Cardiac fibroblast (primary cell): ENCODE results near the gene DOCK4.

ENCODE experiments used
- DNase-seq, 2 donors: peaks; one replicate each; pipeline versions ENCODE4 v3.0.0 to v3.0.0-alpha.2; 2010; ENCODE audit warnings: low read depth in 2 of 2
- H3K4me3 ChIP-seq, 2 donors: replicated peaks in 1 of 2; 1 replicate in 1 of 2; 2 replicates in 1 of 2; pipeline ENCODE4 v1.5.1; 2011; ENCODE audit warnings: low read depth in 2 of 2, low read length in 2 of 2, mild to moderate bottlenecking in 2 of 2, moderate library complexity in 1 of 2
- CTCF ChIP-seq: IDR thresholded peaks from one replicate; pipeline ENCODE4 v1.5.1; 2011; ENCODE audit warnings: low read depth, mild to moderate bottlenecking, low read length, inconsistent platforms

Gene DOCK4

GRCh38 chr7:112185005-112185834, 21.0 kb downstream of the DOCK4 start:
- DNase-seq, result peak in 1 of 2 donors; percentile 29
- H3K4me3 ChIP-seq, result no peak overlapping the region
- TF ChIP-seq CTCF, result no peak

GRCh38 chr7:112184455-112184854, 21.7 kb downstream of the DOCK4 start:
- H3K4me3 ChIP-seq, result no peak overlapping the region
- no peak for DNase-seq
- TF ChIP-seq CTCF, result no peak

GRCh38 chr7:112183266-112183665, 22.9 kb downstream of the DOCK4 start:
- DNase-seq, result no peak
- no peak overlapping the region for H3K4me3 ChIP-seq
- TF ChIP-seq CTCF, result no peak

DNA sequence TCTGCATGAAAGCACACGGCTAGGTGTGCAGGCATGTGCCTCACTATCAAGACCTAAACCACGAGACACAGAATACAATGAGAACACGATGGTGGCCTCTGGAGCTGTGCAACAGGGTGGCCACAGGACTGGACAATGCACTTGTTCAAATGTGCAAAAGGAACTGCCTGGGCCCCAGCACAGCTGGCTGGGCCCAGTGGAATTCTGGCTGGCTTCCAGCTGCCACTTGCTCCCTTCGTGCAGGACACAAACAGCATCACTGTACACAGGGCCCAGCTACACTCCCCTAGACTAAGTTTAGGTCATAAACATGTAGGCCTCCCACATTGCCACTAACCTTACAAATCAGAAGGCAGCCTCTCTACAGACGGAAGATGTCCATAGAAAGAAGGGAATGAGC, 23.4 kb downstream of the DOCK4 start:
- H3K4me3 ChIP-seq, result no peak overlapping the region
- no peak for TF ChIP-seq CTCF
- DNase-seq, result no peak

DNA sequence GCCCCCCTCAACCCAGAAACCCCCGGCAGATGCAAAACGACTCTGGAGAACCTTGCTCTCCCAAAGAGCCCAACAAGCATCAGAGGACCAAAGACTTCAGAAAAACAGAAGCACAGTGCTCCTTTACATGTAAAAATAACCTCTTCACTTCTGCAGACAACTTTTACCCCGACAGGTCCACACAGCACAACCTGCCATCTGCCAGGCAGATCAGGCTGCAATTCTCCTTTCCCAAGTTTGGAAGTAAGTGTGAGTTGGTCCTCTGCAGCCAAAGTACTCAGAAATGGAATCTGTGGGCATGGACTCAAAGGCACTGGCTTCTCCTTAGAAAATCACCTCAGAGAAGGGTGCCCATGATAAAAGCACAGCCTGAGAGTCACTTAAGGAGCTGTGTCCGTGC, 26.0 kb downstream of the DOCK4 start:
- DNase-seq, result no peak

DNA sequence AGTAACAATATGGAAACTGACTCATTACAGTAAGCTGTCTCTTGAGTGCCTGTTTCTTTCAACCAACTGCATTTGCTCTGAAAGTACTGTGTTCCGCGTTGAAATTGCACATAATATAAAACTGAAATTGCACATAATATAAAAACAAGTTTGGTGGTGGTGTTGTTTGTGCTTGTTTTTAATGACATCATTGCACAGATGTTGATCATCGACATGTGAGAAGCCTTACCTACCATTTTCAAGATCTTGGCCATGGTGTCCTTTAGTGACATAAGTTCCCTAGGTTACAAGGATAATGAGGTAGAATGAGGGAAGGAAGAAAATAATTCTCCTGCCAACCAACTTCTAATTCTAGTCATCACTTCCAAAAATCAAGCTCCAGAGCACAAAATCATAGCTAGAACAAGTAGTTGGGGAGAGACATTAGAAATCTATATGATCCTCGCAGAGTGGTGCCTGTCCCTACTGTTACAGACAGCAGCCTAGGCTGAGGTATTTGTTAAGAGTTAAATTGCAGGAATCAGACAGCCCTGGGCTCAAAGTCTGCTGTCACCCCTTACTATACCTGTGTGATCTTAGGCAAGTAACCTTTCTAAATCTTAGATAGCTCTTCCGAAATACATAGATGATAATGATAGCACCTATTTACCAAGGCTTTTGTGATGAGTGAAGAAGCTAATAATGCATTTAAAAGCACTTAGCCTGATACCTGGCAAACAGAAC, 29.3 kb downstream of the DOCK4 start:
- H3K4me3 ChIP-seq, result no peak overlapping the region
- no peak for TF ChIP-seq CTCF
- no peak for DNase-seq

More for the DNA sequence above, 26.0 kb downstream of the DOCK4 start:
- TF ChIP-seq CTCF, result no peak
- no peak overlapping the region for H3K4me3 ChIP-seq
